Breast epithelium (tissue), 4 donors: ENCODE measurements around the gene EFHD1. TPM values are rescaled to one million over a fixed set of nuclear protein-coding genes. Genes with fewer than 3 reads are reported as not detected.
"Not testable (repeated sequence)": the region's sequence is repeated elsewhere in the genome, so short reads cannot be mapped to it uniquely, and the experiment has no call there.

Experiments used
- DNase-seq, 2 donors: peaks; one replicate each; pipeline ENCODE4 v3.0.0-alpha.2; 2019; ENCODE audit warnings: low spot score in 2 of 2
- H3K27ac ChIP-seq, 2 donors: fragments of 200-600 bp; sonication (generic) in 1 of 2; one replicate each; pipeline ENCODE4 v1.5.1; 2016 to 2019; ENCODE audit warnings: mild to moderate bottlenecking in 1 of 2
- H3K27me3 ChIP-seq, 2 donors: fragments of 200-600 bp; sonication (generic) in 1 of 2; one replicate each; pipeline versions ENCODE4 v1.5.1 to v1.6.0; 2017 to 2019; ENCODE audit warnings: control low read depth in 1 of 2, mild to moderate bottlenecking in 1 of 2
- H3K36me3 ChIP-seq: fragments of 200-600 bp; one replicate; pipeline ENCODE4 v1.5.1; 2019
- H3K4me1 ChIP-seq, 2 donors: fragments of 200-600 bp; sonication (generic); one replicate each; pipeline ENCODE4 v1.5.1; 2016 to 2019; ENCODE audit warnings: control low read depth in 1 of 2
- H3K4me3 ChIP-seq, 3 donors: fragments of 200-600 bp; sonication (generic); 1 replicate in 2 of 3; 2 replicates in 1 of 3; pipeline ENCODE4 v1.5.1; 2016 to 2019; ENCODE audit warnings: mild to moderate bottlenecking in 3 of 3, moderate library complexity in 2 of 3
- H3K9me3 ChIP-seq, 2 donors: fragments of 200-600 bp; sonication (generic) in 1 of 2; one replicate each; pipeline ENCODE4 v1.5.1; 2016 to 2019; ENCODE audit warnings: control low read depth in 1 of 2
- CTCF ChIP-seq, 3 donors: fragments of 450-650 bp; IDR thresholded peaks; one replicate each; pipeline ENCODE4 v1.5.1; 2016 to 2017; ENCODE audit warnings: antibody characterized with exemption in 3 of 3, mild to moderate bottlenecking in 3 of 3, moderate library complexity in 3 of 3
- POLR2A ChIP-seq: fragments of 450-650 bp; IDR thresholded peaks from one replicate; pipeline ENCODE4 v1.6.1; 2016; ENCODE audit warnings: antibody characterized with exemption, mild to moderate bottlenecking, moderate library complexity
- POLR2AphosphoS5 ChIP-seq, 3 donors: sonication (generic); formaldehyde crosslinking; IDR thresholded peaks; one replicate each; pipeline ENCODE4 v1.6.1; 2017; ENCODE audit warnings: antibody characterized with exemption in 3 of 3
- intact Hi-C: fragments of 100-400 bp; cut with DNase I; formaldehyde crosslinking; loops from one replicate; pipeline ENCODE4 v1.15.1; 2023; ENCODE audit warnings: low total_unique reads
- total RNA-seq, 3 donors: library from RNA; depleted of rRNA; stranded (reverse); fragments of >200 nt; gene quantifications; one replicate each; pipeline ENCODE4 v1.1.0, GENCODE V29; 2016

EFHD1 gene
- total RNA-seq, 3 donors from 2014 or later = 31.0 to 67.2 (median 52.8) TPM

GRCh38 chr2:232629129-232629475 is 4.3 kb upstream of the EFHD1 start:
- DNase-seq = no peak
- Histone ChIP-seq H3K4me1 (no peaks in the 10 kb centered on the region), H3K9me3 (no peaks in the 10 kb centered on the region), H3K4me3 (no peak overlapping the region), H3K36me3 (no peaks in the 10 kb centered on the region), H3K27ac (peak overlapping the region; percentile 2 to 44), H3K27me3 (no peaks in the 10 kb centered on the region)
- intact Hi-C loops = no loop called here
- TF ChIP-seq POLR2A (no peak), CTCF (IDR thresholded peaks at IDR 0.05) (no peak), POLR2AphosphoS5 (IDR thresholded peaks at IDR 0.05) (no peak)

- peak overlapping the region; percentile 83 to 93 for H3K27ac ChIP-seq
- no peaks in the 10 kb centered on the region for H3K27me3 ChIP-seq
- no peak for TF ChIP-seq POLR2AphosphoS5 (IDR thresholded peaks at IDR 0.05)
- TF ChIP-seq POLR2A = no peak
- H3K36me3 ChIP-seq = no peaks in the 10 kb centered on the region
- intact Hi-C loops = no loop called here
- H3K4me3 ChIP-seq = peak overlapping the region; percentile 78 to 94 (median 78)
- H3K9me3 ChIP-seq = no peaks in the 10 kb centered on the region
- no peaks in the 10 kb centered on the region for H3K4me1 ChIP-seq
- DNase-seq = no peak
Observed at GRCh38 chr2:232632229-232632903, 1.0 kb upstream of the EFHD1 start.

- intact Hi-C loops = no loop called here
- Histone ChIP-seq H3K36me3 (no peaks in the 10 kb centered on the region), H3K4me3 (peak overlapping the region; percentile 78 to 94 (median 78)), H3K27ac (peak overlapping the region; percentile 83 to 93), H3K27me3 (no peaks in the 10 kb centered on the region), H3K4me1 (no peaks in the 10 kb centered on the region), H3K9me3 (no peaks in the 10 kb centered on the region)
- DNase-seq = no peak
- TF ChIP-seq POLR2A = no peak
- peak in 2 of 3 donors; percentile 5 to 40 for TF ChIP-seq POLR2AphosphoS5 (IDR thresholded peaks at IDR 0.05)
- TF ChIP-seq CTCF (IDR thresholded peaks at IDR 0.05) = peak in 1 of 3 donors; percentile 18
Observed at GRCh38 chr2:232632904-232633412, 446 bp upstream of the EFHD1 start.

- intact Hi-C loops = no loop called here
- H3K4me1 ChIP-seq = no peaks in the 10 kb centered on the region
- peak overlapping the region; percentile 78 to 94 (median 78) for H3K4me3 ChIP-seq
- H3K36me3 ChIP-seq = no peaks in the 10 kb centered on the region
- no peaks in the 10 kb centered on the region for H3K27me3 ChIP-seq
- H3K27ac ChIP-seq = peak overlapping the region; percentile 83 to 93
- DNase-seq = no peak
- H3K9me3 ChIP-seq = no peaks in the 10 kb centered on the region
- TF ChIP-seq CTCF (IDR thresholded peaks at IDR 0.05) (no peak), POLR2A (no peak), POLR2AphosphoS5 (IDR thresholded peaks at IDR 0.05) (no peak)
Observed at GRCh38 chr2:232634206-232635150, 1.1 kb downstream of the EFHD1 start.

- intact Hi-C loops, H3K9me3 ChIP-seq, H3K27me3 ChIP-seq, DNase-seq, H3K36me3 ChIP-seq, H3K4me1 ChIP-seq: not testable (repeated sequence)
- H3K4me3 ChIP-seq = peak overlapping the region; percentile 78 to 94 (median 78)
- H3K27ac ChIP-seq = peak overlapping the region; percentile 83 to 93
Observed at GRCh38 chr2:232635376-232635775, 2.0 kb downstream of the EFHD1 start.

GRCh38 chr2:232635820-232636219 is 2.4 kb downstream of the EFHD1 start:
- DNase-seq = no peak
- Histone ChIP-seq H3K9me3 (no peaks in the 10 kb centered on the region), H3K4me3 (peak overlapping the region in 2 of 3 donors; percentile 78 to 94), H3K36me3 (no peaks in the 10 kb centered on the region), H3K27ac (peak overlapping the region in 1 of 2 donors; percentile 93), H3K27me3 (no peaks in the 10 kb centered on the region), H3K4me1 (no peaks in the 10 kb centered on the region)
- intact Hi-C loops = no loop called here
- TF ChIP-seq CTCF (IDR thresholded peaks at IDR 0.05) = no peak
- no peak for TF ChIP-seq POLR2AphosphoS5 (IDR thresholded peaks at IDR 0.05)
- no peak for TF ChIP-seq POLR2A
